Dermis microvascular lymphatic vessel endothelial cell (primary cell): ENCODE results near the gene WSCD2. TPM values are rescaled to one million over a fixed set of nuclear protein-coding genes. Genes with fewer than 3 reads are reported as not detected.

Experiments used
- DNase-seq, 2 donors: peaks; one replicate each; pipeline versions ENCODE4 v3.0.0 to v3.0.0-alpha.2; 2010; ENCODE audit warnings: low read depth in 2 of 2
- total RNA-seq: library from RNA; depleted of rRNA; stranded (reverse); fragments of >200 nt; gene quantifications from 2 replicates; pipeline ENCODE4 v1.2.1, GENCODE V29; 2014

Gene WSCD2
- total RNA-seq, 1 donor from 2014 or later, result not detected

- DNase-seq, result no peak
Measured at GRCh38 chr12:108126990-108127501, 2.0 kb upstream of the WSCD2 start.

GRCh38 chr12:108127654-108128053 lies 1.4 kb upstream of the WSCD2 start:
- no peak for DNase-seq

GRCh38 chr12:108128221-108129016 lies 669 bp upstream of the WSCD2 start:
- DNase-seq, result no peak

- DNase-seq, result no peak
Measured at GRCh38 chr12:108131035-108131434, 1.9 kb downstream of the WSCD2 start.

- DNase-seq, result no peak
Measured at GRCh38 chr12:108131657-108132126, 2.6 kb downstream of the WSCD2 start.

- DNase-seq, result no peak
Measured at GRCh38 chr12:108133482-108133881, 4.4 kb downstream of the WSCD2 start.

GRCh38 chr12:108134744-108135143 lies 5.7 kb downstream of the WSCD2 start:
- DNase-seq, result no peak

- DNase-seq, result no peak
Measured at GRCh38 chr12:108135627-108136026, 6.5 kb downstream of the WSCD2 start.

- DNase-seq, result no peak
Measured at GRCh38 chr12:108136697-108137096, 7.6 kb downstream of the WSCD2 start.

GRCh38 chr12:108139454-108139853 lies 10.4 kb downstream of the WSCD2 start:
- DNase-seq, result no peak

GRCh38 chr12:108140501-108140900 lies 11.4 kb downstream of the WSCD2 start:
- no peak for DNase-seq

GRCh38 chr12:108141600-108142130 lies 12.6 kb downstream of the WSCD2 start:
- no peak for DNase-seq

GRCh38 chr12:108143144-108143543 lies 14.1 kb downstream of the WSCD2 start:
- no peak for DNase-seq

- no peak for DNase-seq
Measured at GRCh38 chr12:108144080-108144479, 15.0 kb downstream of the WSCD2 start.

GRCh38 chr12:108145011-108145410 lies 15.9 kb downstream of the WSCD2 start:
- no peak for DNase-seq

- DNase-seq, result no peak
Measured at GRCh38 chr12:108146035-108146893, 17.2 kb downstream of the WSCD2 start.

GRCh38 chr12:108147279-108147678 lies 18.2 kb downstream of the WSCD2 start:
- DNase-seq, result no peak

GRCh38 chr12:108148521-108149074 lies 19.5 kb downstream of the WSCD2 start:
- no peak for DNase-seq

GRCh38 chr12:108150436-108150835 lies 21.3 kb downstream of the WSCD2 start:
- DNase-seq, result no peak

- DNase-seq, result no peak
Measured at GRCh38 chr12:108151533-108152169, 22.6 kb downstream of the WSCD2 start.

- DNase-seq, result no peak
Measured at GRCh38 chr12:108152170-108152538, 23.1 kb downstream of the WSCD2 start.
